H1 (cell line): ENCODE results near the gene ADGRL3. TPM values are rescaled to one million over a fixed set of nuclear protein-coding genes. Genes with fewer than 3 reads are reported as not detected.

Source experiments
- CTCF ChIA-PET: fragments of 300-600 bp; sonication (Branson Sonifier 250); formaldehyde crosslinking; loops from one replicate; lab custom pipeline; 2021; ENCODE audit not compliant: partially characterized antibody; lab: Charles Lee
- POLR2A ChIA-PET: fragments of 300-600 bp; sonication (Branson Sonifier 250); formaldehyde crosslinking; loops from one replicate; lab custom pipeline; 2021; ENCODE audit warnings: inconsistent platforms; ENCODE audit not compliant: partially characterized antibody; lab: Charles Lee
- DNase-seq, 2 experiments: peaks; one replicate each; pipeline versions ENCODE4 v3.0.0 to v3.0.0-alpha.2; 2010 to 2022; ENCODE audit warnings: low spot score in 2 of 2, low read depth in 1 of 2, mixed read lengths in 1 of 2
- FAIRE-seq: peaks from 2 replicates; lab custom pipeline; 2011; peaks lifted over from hg19 to GRCh38; lab: Jason Lieb, UNC
- H2AFZ ChIP-seq: 2 replicates; pipeline ENCODE4 v1.8.1; 2012; ENCODE audit warnings: low read length, inconsistent platforms
- H2AK5ac ChIP-seq: 2 replicates; pipeline ENCODE4 v1.6.1; 2013; ENCODE audit warnings: low read depth, low read length
- H2BK120ac ChIP-seq: replicated peaks from 2 replicates; pipeline ENCODE3; 2013; ENCODE audit warnings: low read depth, low read length, inconsistent platforms
- H2BK12ac ChIP-seq: 2 replicates; pipeline ENCODE4 v1.6.1; 2013; ENCODE audit warnings: low read depth, low read length
- H2BK15ac ChIP-seq: 2 replicates; pipeline ENCODE4 v1.6.1; 2013; ENCODE audit warnings: low read length
- H2BK20ac ChIP-seq: 2 replicates; pipeline ENCODE4 v1.6.1; 2013; ENCODE audit warnings: low read length
- H2BK5ac ChIP-seq: 2 replicates; pipeline ENCODE4 v1.6.1; 2013; ENCODE audit warnings: low read depth, low read length
- H3K14ac ChIP-seq: 2 replicates; pipeline ENCODE4 v1.6.1; 2013; ENCODE audit warnings: inconsistent platforms; ENCODE audit not compliant: insufficient read length
- H3K18ac ChIP-seq: 2 replicates; pipeline ENCODE4 v1.6.1; 2013; ENCODE audit warnings: low read length; ENCODE audit errors: extremely low read depth
- H3K23ac ChIP-seq: 2 replicates; pipeline ENCODE4 v1.6.1; 2013; ENCODE audit warnings: inconsistent platforms; ENCODE audit not compliant: insufficient read length
- H3K23me2 ChIP-seq: 2 replicates; pipeline ENCODE4 v1.6.1; 2013; ENCODE audit warnings: low read depth, low read length
- H3K27ac ChIP-seq: 2 replicates; pipeline ENCODE4 v1.6.1; 2011; ENCODE audit warnings: low read depth, low read length, inconsistent platforms
- H3K27me3 ChIP-seq, 4 experiments: replicated peaks in 1 of 4; 1 replicate in 1 of 4; 2 replicates in 3 of 4; pipeline versions ENCODE4 v1.6.1 to v1.8.1; 2011 to 2013; ENCODE audit warnings: low read length in 3 of 4, mild to moderate bottlenecking in 3 of 4, inconsistent platforms in 2 of 4, mixed read lengths in 2 of 4, moderate library complexity in 1 of 4; ENCODE audit not compliant: control insufficient read depth in 3 of 4, insufficient read depth in 3 of 4; ENCODE audit errors: extremely low read depth in 1 of 4
- H3K36me3 ChIP-seq, 4 experiments: 2 replicates each; pipeline versions ENCODE4 v1.6.1 to v1.8.1; 2011 to 2013; ENCODE audit warnings: mild to moderate bottlenecking in 4 of 4, low read length in 3 of 4, moderate library complexity in 2 of 4, control low read depth in 1 of 4, inconsistent platforms in 1 of 4; ENCODE audit not compliant: insufficient read depth in 4 of 4, control insufficient read depth in 2 of 4
- H3K4ac ChIP-seq: replicated peaks from 2 replicates; pipeline ENCODE3; 2013; ENCODE audit warnings: low read length, low read depth, mixed read lengths, inconsistent platforms; ENCODE audit not compliant: insufficient read length
- H3K4me1 ChIP-seq, 4 experiments: replicated peaks in 1 of 4; 1 replicate in 1 of 4; 2 replicates in 3 of 4; pipeline versions ENCODE4 v1.6.1 to v1.8.1; 2011 to 2013; ENCODE audit warnings: low read length in 3 of 4, inconsistent platforms in 2 of 4, mixed read lengths in 1 of 4; ENCODE audit not compliant: insufficient read depth in 4 of 4, control insufficient read depth in 3 of 4
- H3K4me2 ChIP-seq, 2 experiments: 2 replicates each; pipeline versions ENCODE4 v1.6.1 to v1.8.1; 2011 to 2013; ENCODE audit warnings: low read depth in 2 of 2, low read length in 2 of 2, control low read depth in 1 of 2, inconsistent platforms in 1 of 2, mild to moderate bottlenecking in 1 of 2; ENCODE audit not compliant: insufficient read depth in 1 of 2
- H3K4me3 ChIP-seq, 4 experiments: fragments of 200-600, 300-600 bp in 1 of 4; sonication (generic), shearing (Covaris generic), sonication (Bioruptor Twin) in 1 of 4; 2 replicates each; pipeline versions ENCODE4 v1.5.1 to v1.8.1; 2011 to 2016; ENCODE audit warnings: low read length in 4 of 4, low read depth in 3 of 4, control low read depth in 2 of 4, inconsistent platforms in 2 of 4, mild to moderate bottlenecking in 2 of 4, mixed read lengths in 1 of 4, moderate library complexity in 1 of 4; ENCODE audit not compliant: insufficient read depth in 2 of 4; ENCODE audit errors: extremely low read depth in 1 of 4
- H3K56ac ChIP-seq: replicated peaks from 2 replicates; pipeline ENCODE3; 2013; ENCODE audit warnings: low read depth, mild to moderate bottlenecking, mixed read lengths, low read length, inconsistent platforms; ENCODE audit not compliant: insufficient read length
- H3K79me1 ChIP-seq: 2 replicates; pipeline ENCODE4 v1.6.1; 2013; ENCODE audit warnings: low read depth, low read length, control low read depth
- H3K79me2 ChIP-seq, 2 experiments: 2 replicates each; pipeline versions ENCODE4 v1.6.1 to v1.8.1; 2012 to 2013; ENCODE audit warnings: low read length in 2 of 2, mild to moderate bottlenecking in 2 of 2, inconsistent platforms in 1 of 2; ENCODE audit not compliant: insufficient read depth in 2 of 2, control insufficient read depth in 1 of 2
- H3K9ac ChIP-seq, 4 experiments: replicated peaks in 1 of 4; 1 replicate in 1 of 4; 2 replicates in 3 of 4; pipeline versions ENCODE4 v1.6.1 to v1.8.1; 2011 to 2013; ENCODE audit warnings: low read depth in 3 of 4, low read length in 3 of 4, control low read depth in 2 of 4, mild to moderate bottlenecking in 2 of 4, moderate library complexity in 2 of 4, inconsistent platforms in 1 of 4; ENCODE audit errors: extremely low read depth in 1 of 4
- H3K9me3 ChIP-seq, 2 experiments: 2 replicates each; pipeline versions ENCODE4 v1.6.1 to v1.8.1; 2012 to 2013; ENCODE audit warnings: mild to moderate bottlenecking in 2 of 2, moderate library complexity in 2 of 2, control low read depth in 1 of 2, inconsistent platforms in 1 of 2, low read depth in 1 of 2, low read length in 1 of 2, mixed read lengths in 1 of 2; ENCODE audit not compliant: insufficient read depth in 2 of 2
- H4K20me1 ChIP-seq, 2 experiments: replicated peaks in 1 of 2; 2 replicates each; pipeline versions ENCODE3 to v1.8.1; 2011 to 2013; ENCODE audit warnings: inconsistent platforms in 2 of 2, low read length in 2 of 2, mild to moderate bottlenecking in 1 of 2; ENCODE audit not compliant: insufficient read depth in 2 of 2, control insufficient read depth in 1 of 2
- H4K5ac ChIP-seq: 2 replicates; pipeline ENCODE4 v1.6.1; 2013; ENCODE audit warnings: low read length, low read depth, mixed read lengths, inconsistent platforms; ENCODE audit not compliant: insufficient read length
- H4K8ac ChIP-seq: 2 replicates; pipeline ENCODE4 v1.8.0; 2013; ENCODE audit warnings: mild to moderate bottlenecking, moderate library complexity, low read length, inconsistent platforms; ENCODE audit not compliant: insufficient read depth; ENCODE audit errors: extremely low read depth
- H4K91ac ChIP-seq: replicated peaks from 2 replicates; pipeline ENCODE3; 2013; ENCODE audit warnings: low read length, mixed read lengths, inconsistent platforms; ENCODE audit not compliant: insufficient read length
- BCL11A ChIP-seq, 2 experiments: IDR thresholded peaks; one replicate each; pipeline ENCODE4 v1.6.1; 2011; ENCODE audit warnings: low read depth in 2 of 2, low read length in 2 of 2, mild to moderate bottlenecking in 2 of 2
- JUND ChIP-seq: IDR thresholded peaks from 2 replicates; pipeline ENCODE4 v1.6.1; 2011; ENCODE audit warnings: mild to moderate bottlenecking, improper control_type of control experiment, low read length
- TBP ChIP-seq: IDR thresholded peaks from 2 replicates; pipeline ENCODE4 v1.6.1; 2011; ENCODE audit warnings: low read depth, low read length, improper control_type of control experiment
- WGBS, 2 experiments: shearing (Covaris generic) in 1 of 2; methylation state at CpG; one replicate each; pipeline versions ENCODE4 v1.1.6 to v1.1.7; 2013 to 2015; ENCODE audit warnings: low lambda C conversion rate in 2 of 2, mixed read lengths in 2 of 2, inconsistent platforms in 1 of 2, low coverage in 1 of 2, missing lambda C conversion rate in 1 of 2; ENCODE audit not compliant: insufficient replicate concordance in 2 of 2, insufficient coverage in 1 of 2, insufficient read length in 1 of 2; ENCODE audit errors: extremely low coverage in 1 of 2, missing lambda C conversion rate in 1 of 2; 5-methylcytosine and 5-hydroxymethylcytosine counted together
- polyA plus RNA-seq, 7 experiments: library from polyadenylated mRNA; depleted of rRNA in 3 of 7; stranded (reverse) in 5 of 7; unstranded in 2 of 7; fragments of >200 nt in 5 of 7; fragments of 200-250 nt in 2 of 7; gene quantifications; 1 replicate in 5 of 7; 2 replicates in 1 of 7; 4 replicates in 1 of 7; pipeline versions ENCODE4 v1.2.1 to v1.2.3, GENCODE V29; 2011 to 2013; ENCODE audit warnings: missing spikeins in 2 of 7, mixed read lengths in 2 of 7
- total RNA-seq: library from RNA; stranded (reverse); fragmentation: NEBNext Ultra II Directional; extraction: Animal tissue kit (Norgen Biotek cat#: 25700); gene quantifications from 2 replicates; pipeline ENCODE4 v1.2.1, GENCODE V29; 2021

Gene ADGRL3
- total and polyA plus RNA-seq, 2 of the 8 experiments (the other 6 are each of a cell fraction or from before 2014, with no cell fraction given) = 6.6 to 13.0 TPM

DNA sequence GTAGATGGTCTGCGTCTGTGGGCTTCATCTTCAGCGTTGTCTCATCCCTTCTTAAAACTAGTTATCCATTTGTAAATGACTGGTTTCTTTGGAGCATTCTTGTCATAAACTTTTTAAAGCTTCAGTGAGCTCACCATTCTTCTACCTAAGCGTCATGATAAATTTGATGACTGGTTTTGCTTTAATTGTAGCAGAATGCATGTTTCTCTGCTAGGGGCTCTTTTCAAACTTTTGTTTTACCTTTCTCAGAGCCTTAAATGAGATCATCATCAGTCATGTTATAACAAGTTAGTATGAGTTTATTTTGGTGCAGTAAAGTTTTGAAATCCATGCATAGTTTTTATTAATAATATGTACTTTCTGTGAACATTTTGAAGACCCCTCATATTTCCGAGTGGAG is 6.3 kb upstream of the ADGRL3 start:
- Histone ChIP-seq H3K27me3 (peaks cover 0 to 1% (median 0%) of the 10 kb centered on the region in 4 experiments; a peak in 2 of 7 replicates), H4K20me1 (no peaks in the 10 kb centered on the region), H2BK120ac (no peak overlapping the region), H3K56ac (no peak overlapping the region), H4K91ac (no peak overlapping the region), H4K8ac (no peak overlapping the region), H2AFZ (no peak overlapping the region), H3K9me3 (no peaks in the 10 kb centered on the region), H3K79me2 (no peaks in the 10 kb centered on the region), H3K18ac (no peak overlapping the region), H3K4me2 (no peak overlapping the region), H3K4me3 (no peak overlapping the region), H4K5ac (no peak overlapping the region), H3K79me1 (no peaks in the 10 kb centered on the region), H3K14ac (no peak overlapping the region), H3K27ac (no peak overlapping the region), H2BK5ac (no peak overlapping the region), H2BK15ac (no peak overlapping the region), H2AK5ac (no peak overlapping the region), H2BK20ac (no peak overlapping the region), H3K4ac (no peak overlapping the region), H3K9ac (no peak overlapping the region), H3K23ac (no peak overlapping the region), H3K23me2 (no peaks in the 10 kb centered on the region), H2BK12ac (no peak overlapping the region), H3K36me3 (no peaks in the 10 kb centered on the region), H3K4me1 (no peaks in the 10 kb centered on the region)
- ChIA-PET POLR2A (interaction anchor here (1.4 kb wide), 1 partner anchor 9 kb away, joined by 3 read pairs; no protein-coding TSS in a partner anchor), CTCF (no interaction called here)
- 96% methylated on average over 4 of the region's 4 CpGs; no CpG with 5 or more reads in 1 of the 2 experiments for WGBS, 2 experiments
- FAIRE-seq (no peak), DNase-seq (no peak)
- no peak for TF ChIP-seq BCL11A (IDR thresholded peaks at IDR 0.05; ENCODE audit: low read depth in 2 of 2, low read length in 2 of 2)
- no peak for TF ChIP-seq JUND
- TF ChIP-seq TBP = no peak
